Embryonic facial prominence (tissue), 1 donor: ENCODE measurements around the gene SYNGR1.
"Not testable (repeated sequence)": the region's sequence is repeated elsewhere in the genome, so short reads cannot be mapped to it uniquely, and the experiment has no call there.

Experiments used
- DNase-seq: peaks from one replicate; pipeline ENCODE4 v3.0.0-alpha.2; 2016; ENCODE audit errors: extremely low spot score

Gene SYNGR1

GRCh38 chr22:39350757-39351688 lies 1.2 kb downstream of the SYNGR1 start:
- no peak for DNase-seq

- no peak for DNase-seq
These were observed 2.0 kb downstream of the SYNGR1 start for GRCh38 chr22:39351689-39352214.

DNA sequence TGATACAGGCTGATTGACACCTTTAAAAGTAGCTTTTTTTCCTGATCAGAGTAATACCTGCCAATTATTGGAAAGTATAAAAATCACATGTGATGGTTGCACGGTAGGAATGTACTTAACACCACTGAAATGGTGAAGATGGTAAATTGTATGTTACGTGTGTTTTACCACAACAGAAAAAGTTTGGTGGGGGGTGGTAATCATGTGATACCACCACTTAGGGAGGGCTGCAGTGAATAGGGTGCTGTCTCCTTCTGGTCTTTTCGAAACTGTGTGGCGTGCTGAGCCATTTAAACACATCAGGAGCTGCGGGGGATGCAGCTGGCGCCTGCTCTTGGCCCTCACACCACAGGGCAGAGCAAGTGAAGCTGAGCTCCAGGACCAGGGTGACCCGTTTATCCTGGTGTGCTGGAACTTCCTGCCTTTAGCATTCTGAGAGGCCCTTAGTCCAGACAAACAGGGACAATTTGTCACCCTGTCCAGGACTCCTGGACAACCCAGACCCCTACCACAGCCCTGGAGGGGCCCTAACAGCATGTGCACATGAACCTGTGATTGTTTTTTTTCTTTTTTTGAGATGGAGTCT lies 2.6 kb downstream of the SYNGR1 start:
- DNase-seq = no peak

- DNase-seq = no peak
These were observed 3.6 kb downstream of the SYNGR1 start for GRCh38 chr22:39353346-39353745.

- no peak for DNase-seq
These were observed 5.3 kb downstream of the SYNGR1 start for GRCh38 chr22:39355080-39355479.

GRCh38 chr22:39355805-39356204 lies 6.0 kb downstream of the SYNGR1 start:
- DNase-seq = not testable (repeated sequence)

GRCh38 chr22:39356464-39356863 lies 6.7 kb downstream of the SYNGR1 start:
- no peak for DNase-seq

DNA sequence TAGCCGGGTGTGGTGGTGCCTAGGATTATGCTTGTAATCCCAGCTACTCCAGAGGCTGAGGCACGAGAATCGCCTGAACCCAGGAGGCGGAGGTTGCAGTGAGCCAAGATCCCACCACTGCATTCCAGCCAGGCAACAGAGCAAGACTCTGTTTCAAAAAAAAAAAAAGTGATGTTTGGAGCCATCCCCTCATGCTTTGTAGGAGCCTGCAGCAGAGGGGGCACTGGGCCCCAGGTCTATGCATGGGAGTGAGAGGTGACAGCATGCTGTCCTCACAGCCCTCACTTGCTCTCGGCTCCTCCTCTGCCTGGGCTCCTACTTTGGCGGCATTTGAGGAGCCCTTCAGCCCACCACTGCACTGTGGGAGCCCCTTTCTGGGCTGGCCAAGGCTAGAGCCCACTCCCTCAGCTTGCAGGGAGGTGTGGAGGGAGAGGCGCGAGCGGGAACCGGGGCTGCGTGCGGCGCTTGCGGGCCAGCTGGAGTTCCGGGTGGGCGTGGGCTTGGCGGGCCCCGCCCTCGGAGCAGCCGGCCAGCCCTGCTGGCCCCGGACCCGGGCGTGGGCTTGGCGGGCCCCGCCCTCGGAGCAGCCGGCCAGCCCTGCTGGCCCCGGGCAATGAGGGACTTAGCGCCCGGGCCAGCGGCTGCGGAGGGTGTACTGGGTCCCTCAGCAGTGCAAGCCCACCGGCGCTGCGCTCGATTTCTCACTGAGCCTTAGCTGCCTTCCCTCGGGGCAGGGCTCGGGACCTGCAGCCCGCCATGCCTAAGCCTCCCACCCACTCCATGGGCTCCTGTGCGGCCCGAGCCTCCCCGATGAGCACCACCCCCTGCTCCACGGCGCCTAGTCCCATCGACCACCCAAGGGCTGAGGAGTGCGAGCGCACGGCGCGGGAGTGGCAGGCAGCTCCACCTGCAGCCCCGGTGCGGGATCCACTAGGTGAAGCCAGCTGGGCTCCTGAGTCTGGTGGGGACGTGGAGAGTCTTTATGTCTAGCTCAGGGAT lies 7.6 kb downstream of the SYNGR1 start:
- not testable (repeated sequence) for DNase-seq

- not testable (repeated sequence) for DNase-seq
These were observed 8.4 kb downstream of the SYNGR1 start for GRCh38 chr22:39358197-39358596.

DNA sequence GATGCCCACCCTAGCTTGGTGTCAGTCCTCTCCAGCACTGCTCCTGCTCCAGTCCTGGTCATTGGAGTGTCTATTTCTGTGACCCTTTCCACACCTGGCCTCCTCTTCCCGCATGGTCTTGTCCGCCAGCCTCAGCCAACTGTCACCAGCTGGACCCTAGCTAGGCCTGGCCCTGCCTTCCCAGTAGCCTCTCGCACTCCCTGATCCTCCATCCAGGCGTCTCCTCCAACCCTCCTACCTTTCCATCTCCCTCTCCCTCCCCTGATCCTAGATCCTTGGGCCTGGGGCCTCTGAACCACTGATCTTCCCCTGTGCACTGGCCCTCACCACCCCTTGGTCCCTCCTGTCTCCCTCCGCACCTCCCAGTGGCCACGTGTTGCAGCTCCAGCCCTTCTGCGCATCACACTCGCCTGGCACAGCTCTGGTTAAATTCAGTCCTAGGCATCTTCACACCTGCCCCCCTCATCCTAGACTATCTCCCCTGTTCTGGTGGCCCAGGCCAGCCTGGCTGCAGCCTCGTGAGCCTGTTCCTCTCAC lies 9.9 kb downstream of the SYNGR1 start:
- no peak for DNase-seq

DNA sequence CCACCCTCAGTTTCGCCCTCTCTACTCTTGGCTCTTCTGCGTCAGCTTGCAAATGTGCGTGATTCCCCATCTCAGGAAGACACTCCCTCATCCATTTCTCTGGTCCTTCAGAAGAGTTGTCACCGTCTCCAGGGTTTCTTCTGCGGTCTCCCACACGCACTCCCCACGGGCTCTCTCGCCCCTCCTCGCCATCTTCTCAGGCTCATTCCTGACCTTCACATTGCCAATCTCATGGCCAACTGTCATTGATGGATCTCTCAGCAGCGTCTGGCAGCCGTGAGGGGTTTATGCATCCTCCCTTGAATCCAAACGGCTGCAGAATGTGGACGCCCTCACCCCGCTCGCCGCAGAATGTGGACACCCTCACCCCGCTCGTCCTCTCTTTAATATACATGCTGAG lies 10.5 kb downstream of the SYNGR1 start:
- DNase-seq = no peak

DNA sequence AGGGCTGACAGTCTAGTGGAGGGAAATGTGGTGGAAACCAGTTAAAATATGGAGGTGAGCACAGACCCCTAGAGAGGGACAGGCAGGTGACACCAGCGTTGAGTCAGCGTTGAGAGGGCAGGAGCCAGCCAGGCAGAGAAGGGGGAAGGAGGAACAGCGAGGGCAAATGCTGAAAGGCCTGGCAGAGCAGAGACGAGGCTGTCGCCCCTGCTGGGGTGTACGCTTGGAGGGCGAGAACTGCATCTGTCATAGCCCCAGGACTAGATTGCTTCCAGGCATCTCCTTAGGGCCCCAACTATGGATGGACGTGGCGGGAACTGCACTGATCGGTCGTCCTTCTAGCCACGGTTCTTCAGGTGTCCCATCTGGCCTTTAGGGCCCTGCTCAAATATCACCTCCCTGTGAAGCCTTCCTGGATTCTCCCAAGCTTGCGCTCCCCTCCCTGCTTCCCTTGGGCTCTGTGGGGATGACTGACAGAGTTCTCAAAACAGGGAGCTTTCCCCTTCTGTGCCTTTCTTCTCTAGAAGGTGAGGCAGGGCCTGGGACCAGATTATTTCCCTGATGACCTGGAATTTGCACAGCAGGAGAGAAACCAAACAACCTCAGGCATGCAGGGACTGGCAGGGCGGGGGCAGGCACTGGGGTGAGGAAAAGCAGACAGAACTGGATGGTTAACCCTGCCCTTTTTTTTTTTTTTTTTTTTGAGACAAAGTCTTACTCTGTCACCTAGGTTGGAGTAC lies 11.1 kb downstream of the SYNGR1 start:
- no peak for DNase-seq

GRCh38 chr22:39361496-39361895 lies 11.7 kb downstream of the SYNGR1 start:
- no peak for DNase-seq

DNA sequence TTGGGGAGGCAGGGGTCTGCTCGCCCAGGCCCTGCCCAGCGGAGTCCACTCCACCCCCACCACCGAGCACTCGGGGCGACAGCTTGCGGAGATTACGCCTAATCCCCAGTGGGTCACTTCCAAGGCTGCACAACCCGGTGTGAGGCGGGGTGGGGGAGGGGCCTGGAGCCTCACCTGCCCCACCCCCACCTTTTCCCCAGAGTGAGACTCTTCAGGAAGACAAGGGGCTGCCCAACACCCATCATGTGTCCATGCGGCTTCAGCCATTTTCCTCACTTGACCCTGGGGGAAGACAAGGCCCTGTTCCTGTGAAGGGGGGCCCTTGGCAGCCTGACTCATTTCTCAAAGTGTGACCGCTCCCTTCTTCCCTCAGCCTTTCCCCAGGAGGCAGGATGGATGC lies 12.5 kb downstream of the SYNGR1 start:
- no peak for DNase-seq

GRCh38 chr22:39362932-39363331 lies 13.1 kb downstream of the SYNGR1 start:
- no peak for DNase-seq

GRCh38 chr22:39363751-39364515 lies 14.1 kb downstream of the SYNGR1 start:
- DNase-seq = no peak

GRCh38 chr22:39364714-39365491 lies 15.1 kb downstream of the SYNGR1 start:
- no peak for DNase-seq

GRCh38 chr22:39365492-39365780 lies 15.6 kb downstream of the SYNGR1 start:
- DNase-seq = no peak

- no peak for DNase-seq
These were observed 17.2 kb downstream of the SYNGR1 start for GRCh38 chr22:39367035-39367434.
